Endometrium (tissue), 2 donors: ENCODE results near the gene PCYT2.
A peak's percentile ranks its signal among the peaks of the same experiment; 100 is the strongest.

Source experiments
- FAIRE-seq: peaks from 2 replicates; lab custom pipeline; 2012; peaks lifted over from hg19 to GRCh38; lab: Jason Lieb, UNC
- donor health status: control.
- donor health status: control.

The PCYT2 gene

GRCh38 chr17:81869221-81870130 is 41.7 kb downstream of the PCYT2 start:
- FAIRE-seq = no peak

GRCh38 chr17:81868674-81869220 is 42.5 kb downstream of the PCYT2 start:
- no peak for FAIRE-seq

GRCh38 chr17:81867991-81868673 is 43.1 kb downstream of the PCYT2 start:
- FAIRE-seq = no peak

GRCh38 chr17:81867170-81867990 is 43.8 kb downstream of the PCYT2 start:
- FAIRE-seq = no peak

- no peak for FAIRE-seq
Measured at GRCh38 chr17:81866440-81867169, 44.6 kb downstream of the PCYT2 start.

- FAIRE-seq = no peak
Measured at GRCh38 chr17:81865733-81866439, 45.3 kb downstream of the PCYT2 start.

- no peak for FAIRE-seq
Measured at GRCh38 chr17:81865358-81865732, 45.9 kb downstream of the PCYT2 start.

GRCh38 chr17:81863833-81864768 is 47.1 kb downstream of the PCYT2 start:
- no peak for FAIRE-seq

GRCh38 chr17:81863123-81863675 is 48.0 kb downstream of the PCYT2 start:
- FAIRE-seq = no peak

- FAIRE-seq = peak; percentile 99
Measured at GRCh38 chr17:81860756-81861568, 50.2 kb downstream of the PCYT2 start.

- FAIRE-seq = no peak
Measured at GRCh38 chr17:81859906-81860755, 51.1 kb downstream of the PCYT2 start, which contains the start of gene P4HB. Gene P4HB, minus strand, starts transcription at chr17:81860535. Its CDS starts 64 bp downstream, at chr17:81860471.

- no peak for FAIRE-seq
Measured at GRCh38 chr17:81858967-81859905, 52.0 kb downstream of the PCYT2 start.

- FAIRE-seq = no peak
Measured at GRCh38 chr17:81858170-81858966, 52.8 kb downstream of the PCYT2 start.

- no peak for FAIRE-seq
Measured at GRCh38 chr17:81854974-81855774, 56.0 kb downstream of the PCYT2 start.

- no peak for FAIRE-seq
Measured at GRCh38 chr17:81852237-81852636, 59.0 kb downstream of the PCYT2 start.
